ENCODE results near the gene CLMN. TPM values are rescaled to one million over a fixed set of nuclear protein-coding genes. Genes with fewer than 3 reads are reported as not detected.

Gene CLMN
- total RNA-seq, 1 donor: 1.1 TPM

- no peaks in the 10 kb centered on the region for H3K9me3 ChIP-seq (ENCODE audit: low read depth, low read length)
- peaks cover 14% of the 10 kb centered on the region for H3K27me3 ChIP-seq (ENCODE audit: insufficient read depth, low read length)
- no peaks in the 10 kb centered on the region for H3K4me1 ChIP-seq (ENCODE audit: insufficient read depth, low read length)
- no peak overlapping the region for H3K4me2 ChIP-seq (ENCODE audit: insufficient read depth, low read length)
- H4K20me1 ChIP-seq (ENCODE audit: insufficient read depth, low read length): no peaks in the 10 kb centered on the region
- no peak overlapping the region for H2AFZ ChIP-seq (ENCODE audit: low read length)
- H3K4me3 ChIP-seq (ENCODE audit: insufficient read depth, low read length): no peak overlapping the region
- DNase-seq (ENCODE audit: insufficient read length, low spot score, missing footprints): no peak
- no peaks in the 10 kb centered on the region for H3K79me2 ChIP-seq (ENCODE audit: insufficient read depth, low read length)
- no peak for TF ChIP-seq CTCF (IDR thresholded peaks at IDR 0.05; ENCODE audit: extremely low read depth, low read depth, low read length)
- H3K27ac ChIP-seq (ENCODE audit: low read depth, low read length): no peak overlapping the region
- no peaks in the 10 kb centered on the region for H3K36me3 ChIP-seq (ENCODE audit: insufficient read depth, low read length)
These were observed 84.4 kb downstream of the CLMN start for GRCh38 chr14:95235351-95235750.

- Histone ChIP-seq H3K9me3 (ENCODE audit: low read depth, low read length) (no peaks in the 10 kb centered on the region), H3K27me3 (ENCODE audit: insufficient read depth, low read length) (peaks cover 8% of the 10 kb centered on the region), H3K36me3 (ENCODE audit: insufficient read depth, low read length) (no peaks in the 10 kb centered on the region), H3K4me1 (ENCODE audit: insufficient read depth, low read length) (no peaks in the 10 kb centered on the region), H3K27ac (ENCODE audit: low read depth, low read length) (no peak overlapping the region), H3K4me2 (ENCODE audit: insufficient read depth, low read length) (no peak overlapping the region), H4K20me1 (ENCODE audit: insufficient read depth, low read length) (no peaks in the 10 kb centered on the region), H3K79me2 (ENCODE audit: insufficient read depth, low read length) (no peaks in the 10 kb centered on the region), H3K4me3 (ENCODE audit: insufficient read depth, low read length) (no peak overlapping the region), H2AFZ (ENCODE audit: low read length) (peak overlapping the region; percentile 77)
- DNase-seq (ENCODE audit: insufficient read length, low spot score, missing footprints): no peak
- TF ChIP-seq CTCF (IDR thresholded peaks at IDR 0.05; ENCODE audit: extremely low read depth, low read depth, low read length): no peak
These were observed 85.3 kb downstream of the CLMN start for GRCh38 chr14:95234426-95234825.

- Histone ChIP-seq H3K79me2 (ENCODE audit: insufficient read depth, low read length) (no peaks in the 10 kb centered on the region), H3K27me3 (ENCODE audit: insufficient read depth, low read length) (peaks cover 4% of the 10 kb centered on the region), H3K4me2 (ENCODE audit: insufficient read depth, low read length) (peak overlapping the region; percentile 13), H3K36me3 (ENCODE audit: insufficient read depth, low read length) (no peaks in the 10 kb centered on the region), H3K4me3 (ENCODE audit: insufficient read depth, low read length) (no peak overlapping the region), H3K4me1 (ENCODE audit: insufficient read depth, low read length) (no peaks in the 10 kb centered on the region), H4K20me1 (ENCODE audit: insufficient read depth, low read length) (no peaks in the 10 kb centered on the region), H3K9me3 (ENCODE audit: low read depth, low read length) (no peaks in the 10 kb centered on the region), H3K27ac (ENCODE audit: low read depth, low read length) (no peak overlapping the region), H2AFZ (ENCODE audit: low read length) (peak overlapping the region; percentile 77)
- TF ChIP-seq CTCF (IDR thresholded peaks at IDR 0.05; ENCODE audit: extremely low read depth, low read depth, low read length): no peak
- DNase-seq (ENCODE audit: insufficient read length, low spot score, missing footprints): no peak
These were observed 85.9 kb downstream of the CLMN start for GRCh38 chr14:95233702-95234241.

GRCh38 chr14:95232894-95233584 lies 86.7 kb downstream of the CLMN start:
- no peaks in the 10 kb centered on the region for H4K20me1 ChIP-seq (ENCODE audit: insufficient read depth, low read length)
- no peaks in the 10 kb centered on the region for H3K4me1 ChIP-seq (ENCODE audit: insufficient read depth, low read length)
- no peaks in the 10 kb centered on the region for H3K36me3 ChIP-seq (ENCODE audit: insufficient read depth, low read length)
- no peaks in the 10 kb centered on the region for H3K9me3 ChIP-seq (ENCODE audit: low read depth, low read length)
- H2AFZ ChIP-seq (ENCODE audit: low read length): peak overlapping the region; percentile 77
- no peak overlapping the region for H3K27ac ChIP-seq (ENCODE audit: low read depth, low read length)
- H3K27me3 ChIP-seq (ENCODE audit: insufficient read depth, low read length): peaks cover 4% of the 10 kb centered on the region
- no peak for DNase-seq (ENCODE audit: insufficient read length, low spot score, missing footprints)
- no peak overlapping the region for H3K4me3 ChIP-seq (ENCODE audit: insufficient read depth, low read length)
- TF ChIP-seq CTCF (IDR thresholded peaks at IDR 0.05; ENCODE audit: extremely low read depth, low read depth, low read length): no peak
- H3K4me2 ChIP-seq (ENCODE audit: insufficient read depth, low read length): no peak overlapping the region
- no peaks in the 10 kb centered on the region for H3K79me2 ChIP-seq (ENCODE audit: insufficient read depth, low read length)
